ENCODE data around the gene MGAT3. TPM values are rescaled to one million over a fixed set of nuclear protein-coding genes. Genes with fewer than 3 reads are reported as not detected.
A peak's percentile ranks its signal among the peaks of the same experiment; 100 is the strongest.

The MGAT3 gene
- total RNA-seq, 1 donor from 2014 or later = 0.53 TPM

DNA sequence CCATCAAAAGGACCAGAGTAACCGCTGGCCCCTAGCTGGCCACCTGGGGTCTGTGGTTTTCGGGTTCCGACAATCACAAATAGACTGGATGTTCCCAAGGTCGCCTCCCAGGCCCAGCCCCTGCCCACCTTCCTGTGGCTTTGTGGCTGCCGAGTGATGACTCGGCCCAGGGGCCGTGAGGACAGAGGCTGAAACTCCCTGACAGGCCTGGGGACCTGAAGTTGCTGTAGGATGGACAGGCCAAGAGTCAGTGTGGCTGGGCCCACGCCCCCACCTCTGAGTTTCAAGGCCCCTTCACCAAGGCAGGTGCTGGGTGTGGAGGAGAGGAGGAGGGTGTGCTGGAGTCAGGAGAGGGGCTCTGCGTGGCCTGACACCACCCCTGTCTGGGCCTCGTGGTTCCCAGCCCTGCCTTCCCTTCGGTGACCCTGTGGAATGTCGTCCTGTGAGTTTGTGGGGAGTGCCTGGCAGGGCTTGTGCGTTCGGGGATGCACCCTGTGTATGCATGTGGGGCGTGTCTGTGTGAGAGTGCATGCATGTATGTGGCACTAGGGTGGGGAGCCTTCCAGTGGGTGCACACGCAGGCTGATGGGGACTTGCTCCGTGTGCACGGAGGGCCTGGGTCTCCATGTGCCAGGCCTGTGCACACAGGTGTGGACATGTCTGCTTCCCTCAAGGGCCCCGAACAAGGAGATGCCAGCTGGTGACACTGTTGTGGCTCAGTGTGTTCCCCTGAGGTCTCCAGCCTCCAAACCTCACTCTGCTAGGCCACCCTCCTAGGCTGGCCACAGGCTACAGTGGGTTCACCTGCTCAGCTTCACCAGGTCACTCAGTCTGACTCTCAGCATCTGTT is 8.4 kb upstream of the MGAT3 start:
- TF ChIP-seq, protein P1, sequence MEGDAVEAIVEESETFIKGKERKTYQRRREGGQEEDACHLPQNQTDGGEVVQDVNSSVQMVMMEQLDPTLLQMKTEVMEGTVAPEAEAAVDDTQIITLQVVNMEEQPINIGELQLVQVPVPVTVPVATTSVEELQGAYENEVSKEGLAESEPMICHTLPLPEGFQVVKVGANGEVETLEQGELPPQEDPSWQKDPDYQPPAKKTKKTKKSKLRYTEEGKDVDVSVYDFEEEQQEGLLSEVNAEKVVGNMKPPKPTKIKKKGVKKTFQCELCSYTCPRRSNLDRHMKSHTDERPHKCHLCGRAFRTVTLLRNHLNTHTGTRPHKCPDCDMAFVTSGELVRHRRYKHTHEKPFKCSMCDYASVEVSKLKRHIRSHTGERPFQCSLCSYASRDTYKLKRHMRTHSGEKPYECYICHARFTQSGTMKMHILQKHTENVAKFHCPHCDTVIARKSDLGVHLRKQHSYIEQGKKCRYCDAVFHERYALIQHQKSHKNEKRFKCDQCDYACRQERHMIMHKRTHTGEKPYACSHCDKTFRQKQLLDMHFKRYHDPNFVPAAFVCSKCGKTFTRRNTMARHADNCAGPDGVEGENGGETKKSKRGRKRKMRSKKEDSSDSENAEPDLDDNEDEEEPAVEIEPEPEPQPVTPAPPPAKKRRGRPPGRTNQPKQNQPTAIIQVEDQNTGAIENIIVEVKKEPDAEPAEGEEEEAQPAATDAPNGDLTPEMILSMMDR (IDR thresholded peaks at IDR 0.05; ENCODE audit: insufficient read depth, low read length, severe bottlenecking) = no peak
- no peaks in the 10 kb centered on the region for H3K36me3 ChIP-seq (ENCODE audit: control insufficient read depth, insufficient read depth, low read length)
- DNase-seq (ENCODE audit: low read depth) = peak; percentile 30

GRCh38 chr22:39449708-39450107 is 7.1 kb upstream of the MGAT3 start:
- peak; percentile 88 for FAIRE-seq
- TF ChIP-seq, protein P1 (IDR thresholded peaks at IDR 0.05; ENCODE audit: insufficient read depth, low read length, severe bottlenecking) = no peak
- Histone ChIP-seq H3K36me3 (ENCODE audit: control insufficient read depth, insufficient read depth, low read length) (no peaks in the 10 kb centered on the region), H3K4me3 (ENCODE audit: low read depth, low read length) (no peak overlapping the region), H3K27me3 (ENCODE audit: control insufficient read depth, insufficient read depth, low read length) (peaks cover 1% of the 10 kb centered on the region)
- no peak for DNase-seq (ENCODE audit: low read depth)

More for the DNA sequence above, 8.4 kb upstream of the MGAT3 start:
- peak; percentile 68 for FAIRE-seq
- Histone ChIP-seq H3K27me3 (ENCODE audit: control insufficient read depth, insufficient read depth, low read length) (peaks cover 1% of the 10 kb centered on the region), H3K4me3 (ENCODE audit: low read depth, low read length) (no peak overlapping the region)

DNA sequence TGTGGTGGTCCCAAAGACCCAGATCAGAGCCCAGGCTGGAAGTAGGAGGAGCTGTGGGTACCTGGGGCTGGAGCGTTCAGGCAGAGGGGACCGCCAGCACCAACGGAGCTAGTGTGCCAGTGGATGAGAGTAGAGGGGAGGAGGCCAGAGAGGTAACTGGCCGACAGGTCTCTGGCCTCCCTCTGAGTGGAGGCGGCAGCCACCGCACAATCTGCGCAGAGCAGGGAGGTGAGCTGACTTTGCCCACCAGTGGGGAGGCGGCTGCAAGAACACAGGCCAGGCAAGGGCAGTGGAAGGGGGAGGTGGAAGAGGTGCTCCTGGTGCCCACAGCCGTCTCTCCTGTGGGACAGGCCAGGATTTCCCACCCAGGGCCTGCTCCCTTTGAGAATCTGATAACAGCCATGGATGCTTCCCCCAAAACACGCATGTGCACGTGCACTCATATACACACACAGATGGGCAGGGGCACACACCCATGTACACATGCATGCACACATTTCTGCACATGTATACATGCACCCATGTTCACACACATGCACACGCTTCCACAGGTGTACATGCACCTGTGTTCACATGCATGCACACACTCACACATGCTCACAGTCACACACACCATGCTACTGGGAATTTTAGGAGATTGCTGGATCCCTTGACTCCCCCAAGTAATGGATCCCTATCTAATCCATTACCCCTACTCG is 6.4 kb upstream of the MGAT3 start:
- peaks cover 1% of the 10 kb centered on the region for H3K27me3 ChIP-seq (ENCODE audit: control insufficient read depth, insufficient read depth, low read length)
- H3K36me3 ChIP-seq (ENCODE audit: control insufficient read depth, insufficient read depth, low read length) = no peaks in the 10 kb centered on the region
- DNase-seq (ENCODE audit: low read depth) (no peak), FAIRE-seq (peak; percentile 81)
- TF ChIP-seq, protein P1 (IDR thresholded peaks at IDR 0.05; ENCODE audit: insufficient read depth, low read length, severe bottlenecking) = no peak
- no peak overlapping the region for H3K4me3 ChIP-seq (ENCODE audit: low read depth, low read length)

DNA sequence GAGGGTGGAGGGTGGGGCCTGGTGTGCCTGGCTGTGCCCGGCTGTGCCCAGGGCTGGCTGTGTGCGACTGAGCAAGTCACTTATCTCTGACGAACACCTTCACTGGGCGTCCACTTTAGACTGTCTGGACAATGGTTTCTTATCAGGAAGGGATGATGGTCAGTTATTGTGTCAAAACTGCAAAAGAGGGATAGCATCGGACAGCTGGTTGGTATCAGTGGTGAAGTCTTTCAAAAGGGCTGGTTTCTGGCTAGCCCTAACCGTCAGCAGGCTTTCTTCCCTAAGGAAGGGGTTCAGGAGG is 4.1 kb upstream of the MGAT3 start:
- TF ChIP-seq, protein P1 (IDR thresholded peaks at IDR 0.05; ENCODE audit: insufficient read depth, low read length, severe bottlenecking) = no peak
- DNase-seq (ENCODE audit: low read depth) (no peak), FAIRE-seq (no peak)
- H3K36me3 ChIP-seq (ENCODE audit: control insufficient read depth, insufficient read depth, low read length) = no peaks in the 10 kb centered on the region
- H3K27me3 ChIP-seq (ENCODE audit: control insufficient read depth, insufficient read depth, low read length) = peaks cover 9% of the 10 kb centered on the region
- no peak overlapping the region for H3K4me3 ChIP-seq (ENCODE audit: low read depth, low read length)

DNA sequence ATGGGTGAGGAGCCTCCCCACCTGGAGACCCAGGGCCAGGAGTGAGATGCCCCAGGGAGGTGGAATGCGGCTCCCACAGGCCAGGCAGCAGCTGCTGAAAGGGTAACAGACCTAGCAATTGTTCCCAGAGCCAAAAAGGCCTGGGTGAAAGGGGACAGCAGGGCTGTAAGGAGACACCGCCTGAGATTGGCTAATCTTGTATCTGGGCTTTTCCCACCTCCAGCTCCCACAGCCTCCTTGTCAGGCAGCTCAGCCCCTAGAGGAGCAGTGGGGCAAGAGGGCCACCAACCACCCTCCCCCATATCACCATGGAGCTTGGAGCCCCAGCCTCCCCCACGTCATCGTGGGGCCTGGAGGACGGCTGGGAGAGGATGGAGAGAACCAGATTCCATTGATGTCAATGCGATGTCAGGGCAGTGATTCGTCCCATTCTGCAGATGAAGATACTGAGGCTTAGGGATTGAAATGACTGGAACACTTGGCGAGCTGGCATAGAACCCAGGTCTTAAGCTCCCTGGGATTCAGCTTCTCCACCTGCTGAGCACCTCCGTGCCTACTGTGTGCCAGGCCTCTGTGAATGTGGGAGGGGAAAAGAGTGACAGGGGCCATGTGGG is 2.9 kb upstream of the MGAT3 start:
- no peak for DNase-seq (ENCODE audit: low read depth)
- TF ChIP-seq, protein P1 (IDR thresholded peaks at IDR 0.05; ENCODE audit: insufficient read depth, low read length, severe bottlenecking) = no peak
- Histone ChIP-seq H3K27me3 (ENCODE audit: control insufficient read depth, insufficient read depth, low read length) (peaks cover 16% of the 10 kb centered on the region), H3K36me3 (ENCODE audit: control insufficient read depth, insufficient read depth, low read length) (no peaks in the 10 kb centered on the region), H3K4me3 (ENCODE audit: low read depth, low read length) (no peak overlapping the region)
- peak; percentile 23 for FAIRE-seq

Data from bronchial epithelial cell (primary cell).